ENCODE measurements around the gene PRDM16. TPM values are rescaled to one million over a fixed set of nuclear protein-coding genes. Genes with fewer than 3 reads are reported as not detected.

Gene PRDM16
- total RNA-seq, 1 experiment from 2014 or later, result 0.04 TPM

DNA sequence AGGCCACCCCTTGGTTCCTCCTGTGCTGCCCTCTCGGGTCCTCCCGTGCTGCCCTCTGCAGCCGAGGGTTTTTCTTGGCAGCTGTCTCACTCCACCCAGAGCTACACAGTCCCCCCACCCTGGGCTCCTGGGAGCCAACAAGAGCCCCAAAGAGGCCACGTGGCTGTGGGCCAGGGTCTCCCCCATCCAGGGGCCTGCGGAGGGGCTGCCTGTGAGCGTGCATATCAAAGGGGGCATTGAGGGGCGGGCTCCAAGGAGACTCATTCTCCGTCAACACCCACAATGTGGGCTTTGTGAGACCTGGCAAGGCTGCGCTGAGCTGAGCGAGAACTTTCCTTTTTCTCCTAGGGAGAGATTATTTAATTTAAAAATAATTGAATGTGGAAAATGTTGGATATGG lies 276.8 kb downstream of the PRDM16 start:
- ATAC-seq (no peak), DNase-seq (no peak)
- intact Hi-C loops (cut with micrococcal nuclease), result no loop called here
- TF ChIP-seq EZH2phosphoT487 (IDR thresholded peaks at IDR 0.05; ENCODE audit: borderline replicate concordance, low read length), result no peak
- TF ChIP-seq, protein P1, sequence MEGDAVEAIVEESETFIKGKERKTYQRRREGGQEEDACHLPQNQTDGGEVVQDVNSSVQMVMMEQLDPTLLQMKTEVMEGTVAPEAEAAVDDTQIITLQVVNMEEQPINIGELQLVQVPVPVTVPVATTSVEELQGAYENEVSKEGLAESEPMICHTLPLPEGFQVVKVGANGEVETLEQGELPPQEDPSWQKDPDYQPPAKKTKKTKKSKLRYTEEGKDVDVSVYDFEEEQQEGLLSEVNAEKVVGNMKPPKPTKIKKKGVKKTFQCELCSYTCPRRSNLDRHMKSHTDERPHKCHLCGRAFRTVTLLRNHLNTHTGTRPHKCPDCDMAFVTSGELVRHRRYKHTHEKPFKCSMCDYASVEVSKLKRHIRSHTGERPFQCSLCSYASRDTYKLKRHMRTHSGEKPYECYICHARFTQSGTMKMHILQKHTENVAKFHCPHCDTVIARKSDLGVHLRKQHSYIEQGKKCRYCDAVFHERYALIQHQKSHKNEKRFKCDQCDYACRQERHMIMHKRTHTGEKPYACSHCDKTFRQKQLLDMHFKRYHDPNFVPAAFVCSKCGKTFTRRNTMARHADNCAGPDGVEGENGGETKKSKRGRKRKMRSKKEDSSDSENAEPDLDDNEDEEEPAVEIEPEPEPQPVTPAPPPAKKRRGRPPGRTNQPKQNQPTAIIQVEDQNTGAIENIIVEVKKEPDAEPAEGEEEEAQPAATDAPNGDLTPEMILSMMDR (conservative IDR thresholded peaks at IDR 0.05; ENCODE audit: low read depth, low read length), result no peak
- no peak for TF ChIP-seq EZH2 (IDR thresholded peaks at IDR 0.05; ENCODE audit: low read length, unreplicated experiment)
- BruUV-seq (replicated peaks), result no TSS peak
- no peak overlapping the region for H3K4me3 ChIP-seq (ENCODE audit: low read length)
- no peaks in the 10 kb centered on the region for H3K4me1 ChIP-seq (ENCODE audit: insufficient read depth, low read length)
- H4K20me1 ChIP-seq (ENCODE audit: low read length), result no peaks in the 10 kb centered on the region
- no peak overlapping the region for H2AFZ ChIP-seq (ENCODE audit: low read length)
- ChIA-PET CTCF (no interaction called here), POLR2A (ENCODE audit: unreplicated experiment) (no interaction called here)
- H3K9me2 ChIP-seq (replicated peaks; ENCODE audit: low read length), result no peaks in the 10 kb centered on the region
- H3K27me3 ChIP-seq (ENCODE audit: low read length), result peaks cover 90% of the 10 kb centered on the region
- no peaks in the 10 kb centered on the region for H3K36me3 ChIP-seq (ENCODE audit: low read depth, low read length)
- H3K9me3 ChIP-seq (ENCODE audit: low read length), result peaks cover 6% of the 10 kb centered on the region; the same call in 1 of the 2 replicates
- H3K9ac ChIP-seq (ENCODE audit: low read length), result no peak overlapping the region
- H3K27ac ChIP-seq (ENCODE audit: low read length), result no peak overlapping the region
- H3K4me2 ChIP-seq (ENCODE audit: low read length), result no peak overlapping the region
- no peaks in the 10 kb centered on the region for H3F3A ChIP-seq (ENCODE audit: low read length, unreplicated experiment)
- H3K79me2 ChIP-seq (ENCODE audit: low read length), result no peaks in the 10 kb centered on the region

GRCh38 chr1:3346478-3346877 lies 277.5 kb downstream of the PRDM16 start:
- no peaks in the 10 kb centered on the region for H4K20me1 ChIP-seq (ENCODE audit: low read length)
- H3K4me3 ChIP-seq (ENCODE audit: low read length), result no peak overlapping the region
- no peak overlapping the region for H3K27ac ChIP-seq (ENCODE audit: low read length)
- H3K9me2 ChIP-seq (replicated peaks; ENCODE audit: low read length), result no peaks in the 10 kb centered on the region
- H3F3A ChIP-seq (ENCODE audit: low read length, unreplicated experiment), result no peaks in the 10 kb centered on the region
- DNase-seq (no peak), ATAC-seq (no peak)
- intact Hi-C loops (cut with micrococcal nuclease), result no loop called here
- POLR2A ChIA-PET (ENCODE audit: unreplicated experiment), result no interaction called here
- BruUV-seq (replicated peaks), result no TSS peak
- H3K27me3 ChIP-seq (ENCODE audit: low read length), result peaks cover 88% of the 10 kb centered on the region
- no peak overlapping the region for H3K4me2 ChIP-seq (ENCODE audit: low read length)
- no peak overlapping the region for H2AFZ ChIP-seq (ENCODE audit: low read length)
- H3K79me2 ChIP-seq (ENCODE audit: low read length), result no peaks in the 10 kb centered on the region
- CTCF ChIA-PET, result no interaction called here
- H3K36me3 ChIP-seq (ENCODE audit: low read depth, low read length), result no peaks in the 10 kb centered on the region
- H3K9ac ChIP-seq (ENCODE audit: low read length), result no peak overlapping the region
- peaks cover 6% of the 10 kb centered on the region; the same call in 1 of the 2 replicates for H3K9me3 ChIP-seq (ENCODE audit: low read length)
- H3K4me1 ChIP-seq (ENCODE audit: insufficient read depth, low read length), result no peaks in the 10 kb centered on the region
- TF ChIP-seq, protein P1 (conservative IDR thresholded peaks at IDR 0.05; ENCODE audit: low read depth, low read length), result no peak
- TF ChIP-seq EZH2 (IDR thresholded peaks at IDR 0.05; ENCODE audit: low read length, unreplicated experiment) (no peak), EZH2phosphoT487 (IDR thresholded peaks at IDR 0.05; ENCODE audit: borderline replicate concordance, low read length) (no peak)

DNA sequence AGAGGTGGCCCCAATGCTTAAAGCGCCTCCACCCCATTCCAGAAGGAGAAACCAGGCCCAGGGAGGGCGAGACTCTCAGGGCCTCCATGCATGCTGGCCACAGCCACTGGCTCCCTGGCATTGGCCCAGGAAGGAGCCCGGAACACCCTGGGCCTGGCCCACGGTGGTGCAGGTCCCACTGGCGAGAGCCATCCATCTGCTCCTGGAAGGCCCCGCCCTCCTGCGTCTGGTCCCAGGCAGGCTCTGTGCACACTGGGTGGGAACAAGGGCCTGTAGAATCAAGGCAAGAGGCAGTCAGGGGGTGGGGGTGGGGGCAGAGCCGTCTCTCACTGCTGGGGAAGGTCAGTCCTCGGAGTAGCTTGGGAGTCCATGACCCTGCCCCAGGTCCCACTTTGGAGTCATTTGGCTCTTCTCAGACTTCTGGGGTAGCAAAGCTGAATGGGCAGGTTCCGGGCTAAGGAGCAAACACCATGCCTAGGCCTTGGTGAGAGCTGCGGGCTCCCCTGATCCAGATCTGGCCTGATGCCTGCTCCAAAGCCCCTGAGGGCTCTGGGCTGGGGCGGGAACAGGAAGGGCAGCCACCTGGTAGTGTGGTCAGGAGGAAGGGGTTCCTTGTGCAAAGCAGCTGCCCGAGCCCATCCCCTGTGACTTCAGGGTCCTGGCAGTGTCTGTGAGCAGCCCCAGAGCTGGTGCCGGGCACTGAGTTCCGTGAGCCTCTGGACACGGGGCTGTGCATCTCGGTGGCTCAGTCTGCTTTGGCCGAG lies 278.4 kb downstream of the PRDM16 start:
- BruUV-seq (replicated peaks), result no TSS peak
- Histone ChIP-seq H3K4me1 (ENCODE audit: insufficient read depth, low read length) (no peaks in the 10 kb centered on the region), H2AFZ (ENCODE audit: low read length) (no peak overlapping the region), H3K27ac (ENCODE audit: low read length) (no peak overlapping the region), H3F3A (ENCODE audit: low read length, unreplicated experiment) (no peaks in the 10 kb centered on the region), H3K9me2 (replicated peaks; ENCODE audit: low read length) (no peaks in the 10 kb centered on the region), H4K20me1 (ENCODE audit: low read length) (no peaks in the 10 kb centered on the region), H3K36me3 (ENCODE audit: low read depth, low read length) (no peaks in the 10 kb centered on the region), H3K9me3 (ENCODE audit: low read length) (peaks cover 6% of the 10 kb centered on the region; the same call in 1 of the 2 replicates), H3K4me2 (ENCODE audit: low read length) (no peak overlapping the region), H3K9ac (ENCODE audit: low read length) (no peak overlapping the region), H3K4me3 (ENCODE audit: low read length) (no peak overlapping the region), H3K27me3 (ENCODE audit: low read length) (peaks cover 88% of the 10 kb centered on the region), H3K79me2 (ENCODE audit: low read length) (no peaks in the 10 kb centered on the region)
- intact Hi-C loops (cut with micrococcal nuclease), result no loop called here
- ATAC-seq (no peak), DNase-seq (no peak)
- TF ChIP-seq EZH2 (IDR thresholded peaks at IDR 0.05; ENCODE audit: low read length, unreplicated experiment) (no peak), EZH2phosphoT487 (IDR thresholded peaks at IDR 0.05; ENCODE audit: borderline replicate concordance, low read length) (no peak)
- TF ChIP-seq, protein P1 (conservative IDR thresholded peaks at IDR 0.05; ENCODE audit: low read depth, low read length), result no peak
- ChIA-PET CTCF (no interaction called here), POLR2A (ENCODE audit: unreplicated experiment) (no interaction called here)
